Vagina (tissue), 2 donors: Measurements from ENCODE around the gene C16orf46.

Experiments
- POLR2A ChIP-seq, 2 donors: fragments of 450-650 bp; IDR thresholded peaks; one replicate each; pipeline ENCODE4 v1.6.1; 2017; ENCODE audit warnings: antibody characterized with exemption in 2 of 2, mild to moderate bottlenecking in 2 of 2, moderate library complexity in 2 of 2
- POLR2AphosphoS5 ChIP-seq, 2 donors: sonication (generic); formaldehyde crosslinking; IDR thresholded peaks; one replicate each; pipeline ENCODE4 v1.9.0; 2017; ENCODE audit warnings: antibody characterized with exemption in 2 of 2, mild to moderate bottlenecking in 2 of 2, low read depth in 1 of 2; ENCODE audit not compliant: insufficient read depth in 1 of 2
- TF ChIP-seq, protein P1 (sequence below), 3 experiments: fragments of 450-650 bp in 2 of 3; fragments of 200-600 bp in 1 of 3; sonication (generic) in 1 of 3; IDR thresholded peaks; one replicate each; pipeline ENCODE4 v1.5.1; 2017 to 2019; ENCODE audit warnings: antibody characterized with exemption in 3 of 3, mild to moderate bottlenecking in 2 of 3, moderate library complexity in 2 of 3

DNA sequence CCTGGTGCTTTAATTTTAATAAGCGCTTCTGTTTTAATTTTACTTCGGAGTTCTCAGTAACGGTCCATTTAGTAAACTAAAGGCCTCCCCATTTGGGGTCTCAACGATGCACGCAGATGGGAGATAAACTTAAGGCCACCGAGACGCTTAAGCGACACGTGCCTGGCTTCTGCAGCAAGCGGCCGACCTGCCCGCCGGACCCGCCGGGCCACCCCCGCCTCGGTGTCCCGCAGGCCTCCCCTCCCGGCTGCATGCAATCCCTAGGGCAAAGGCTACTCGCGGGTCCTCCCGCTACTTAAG is 18.6 kb upstream of the C16orf46 start:
- TF ChIP-seq POLR2AphosphoS5 (IDR thresholded peaks at IDR 0.05; ENCODE audit: insufficient read depth in 1 of 2, low read depth in 1 of 2): no peak
- TF ChIP-seq POLR2A (IDR thresholded peaks at IDR 0.05): no peak
- TF ChIP-seq, protein P1, sequence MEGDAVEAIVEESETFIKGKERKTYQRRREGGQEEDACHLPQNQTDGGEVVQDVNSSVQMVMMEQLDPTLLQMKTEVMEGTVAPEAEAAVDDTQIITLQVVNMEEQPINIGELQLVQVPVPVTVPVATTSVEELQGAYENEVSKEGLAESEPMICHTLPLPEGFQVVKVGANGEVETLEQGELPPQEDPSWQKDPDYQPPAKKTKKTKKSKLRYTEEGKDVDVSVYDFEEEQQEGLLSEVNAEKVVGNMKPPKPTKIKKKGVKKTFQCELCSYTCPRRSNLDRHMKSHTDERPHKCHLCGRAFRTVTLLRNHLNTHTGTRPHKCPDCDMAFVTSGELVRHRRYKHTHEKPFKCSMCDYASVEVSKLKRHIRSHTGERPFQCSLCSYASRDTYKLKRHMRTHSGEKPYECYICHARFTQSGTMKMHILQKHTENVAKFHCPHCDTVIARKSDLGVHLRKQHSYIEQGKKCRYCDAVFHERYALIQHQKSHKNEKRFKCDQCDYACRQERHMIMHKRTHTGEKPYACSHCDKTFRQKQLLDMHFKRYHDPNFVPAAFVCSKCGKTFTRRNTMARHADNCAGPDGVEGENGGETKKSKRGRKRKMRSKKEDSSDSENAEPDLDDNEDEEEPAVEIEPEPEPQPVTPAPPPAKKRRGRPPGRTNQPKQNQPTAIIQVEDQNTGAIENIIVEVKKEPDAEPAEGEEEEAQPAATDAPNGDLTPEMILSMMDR (IDR thresholded peaks at IDR 0.05): no peak
